ENCODE data around the gene UBA6. TPM values are rescaled to one million over a fixed set of nuclear protein-coding genes. Genes with fewer than 3 reads are reported as not detected.

Gene UBA6
- total RNA-seq, 1 experiment from 2014 or later = 72.2 TPM

DNA sequence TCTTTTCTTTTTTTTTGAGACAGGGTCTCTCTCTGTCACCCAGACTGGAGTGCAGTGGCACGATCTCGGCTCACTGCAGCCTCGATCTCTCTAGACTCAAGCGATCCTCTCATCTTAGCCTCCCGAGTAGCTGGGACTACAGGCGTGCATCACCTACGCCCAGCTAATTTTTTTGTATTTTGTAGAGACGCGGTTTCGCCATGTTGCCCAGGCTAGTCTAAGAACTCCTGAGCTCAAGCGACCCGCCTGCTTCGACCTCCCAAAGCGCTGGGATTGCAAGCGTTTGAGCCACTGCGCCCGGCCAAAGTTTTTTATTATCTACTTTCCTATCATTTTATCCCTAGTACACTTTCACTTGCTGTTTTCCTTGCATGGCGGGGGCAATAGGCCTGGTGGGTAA lies 1.4 kb downstream of the UBA6 start:
- no peak overlapping the region for H4K5ac ChIP-seq (ENCODE audit: insufficient read length, low read depth, low read length)
- H3K18ac ChIP-seq (ENCODE audit: insufficient read length, low read depth, low read length) = no peak overlapping the region
- no peak for TF ChIP-seq CTCF (conservative IDR thresholded peaks at IDR 0.05)
- Mint-ChIP-seq H3K9me3 (no peaks in the 10 kb centered on the region), H3K36me3 (ENCODE audit: insufficient read depth in 1 of 3, low read depth in 3 of 3) (peaks cover 8 to 14% (median 12%) of the 10 kb centered on the region in 3 experiments; a peak in 6 of 7 replicates), H3K27me3 (ENCODE audit: low read depth) (no peaks in the 10 kb centered on the region), H3K27ac (peak overlapping the region in 2 of 3 experiments; percentile 60 to 96; a peak in 2 of 7 replicates), H3K4me3 (peak overlapping the region; percentile 84 to 88), H3K4me1 (peaks cover 13 to 15% of the 10 kb centered on the region in 2 experiments)
- H3K79me1 ChIP-seq (ENCODE audit: insufficient read depth, low read depth, low read length, poor library complexity, severe bottlenecking) = peaks cover 9% of the 10 kb centered on the region
- peaks cover 18% of the 10 kb centered on the region for H3K79me2 ChIP-seq (ENCODE audit: insufficient read depth, low read length)
- H2AFZ ChIP-seq (ENCODE audit: low read length) = no peak overlapping the region
- H3K4me2 ChIP-seq (ENCODE audit: insufficient read depth, insufficient read length, low read length) = peak overlapping the region; percentile 78
- no CpG with 5 or more reads among the region's 18 CpGs for WGBS (ENCODE audit: extremely low coverage, insufficient read length, low lambda C conversion rate)
- no peak for DNase-seq
- no peak overlapping the region for H2BK15ac ChIP-seq (ENCODE audit: low read depth, low read length)
- H2BK120ac ChIP-seq (ENCODE audit: low read depth, low read length, poor library complexity, severe bottlenecking) = no peak overlapping the region
- no peak overlapping the region for H3K56ac ChIP-seq (ENCODE audit: insufficient read length, low read depth, low read length)
- no peak overlapping the region for H3K4ac ChIP-seq (ENCODE audit: low read depth, low read length)
- peak overlapping the region; percentile 92 for H3K9ac ChIP-seq (ENCODE audit: extremely low read depth, insufficient read length, low read length)
- H2BK5ac ChIP-seq (ENCODE audit: insufficient read length, low read length) = no peak overlapping the region
- H3K14ac ChIP-seq (ENCODE audit: insufficient read depth, low read length) = no peak overlapping the region
- no peaks in the 10 kb centered on the region for H3K23me2 ChIP-seq (ENCODE audit: insufficient read length, low read depth, low read length, poor library complexity, severe bottlenecking)
- H4K8ac ChIP-seq (replicated peaks; ENCODE audit: insufficient read length, low read depth, low read length) = no peak overlapping the region
- H3T11ph ChIP-seq (ENCODE audit: low read length) = no peak overlapping the region
- no peaks in the 10 kb centered on the region for H3K27me3 ChIP-seq (ENCODE audit: insufficient read depth, low read length)
- H4K91ac ChIP-seq (ENCODE audit: insufficient read length, low read depth, low read length) = no peak overlapping the region
- H3K23ac ChIP-seq (ENCODE audit: insufficient read length, low read depth, low read length) = no peak overlapping the region
- H3K4me1 ChIP-seq (ENCODE audit: insufficient read depth, low read length) = no peaks in the 10 kb centered on the region
- H3K9me3 ChIP-seq (ENCODE audit: control insufficient read depth, low read depth, low read length) = no peaks in the 10 kb centered on the region
- H2AK5ac ChIP-seq (ENCODE audit: insufficient read length, low read length) = no peak overlapping the region
- no peaks in the 10 kb centered on the region for H4K20me1 ChIP-seq (ENCODE audit: control insufficient read depth, insufficient read depth, insufficient read length)
- no peak overlapping the region for H3K27ac ChIP-seq (ENCODE audit: insufficient read length, low read depth, low read length)
- H2BK12ac ChIP-seq (ENCODE audit: insufficient read length, low read depth, low read length) = no peak overlapping the region
- H2BK20ac ChIP-seq (ENCODE audit: low read depth, low read length, poor library complexity, severe bottlenecking) = no peak overlapping the region

All from H9 (cell line).